ENCODE data around the gene GTF3C4. TPM values are rescaled to one million over a fixed set of nuclear protein-coding genes. Genes with fewer than 3 reads are reported as not detected.
"Not testable (repeated sequence)": the region's sequence is repeated elsewhere in the genome, so short reads cannot be mapped to it uniquely, and the experiment has no call there.

GTF3C4 gene
- polyA plus RNA-seq, 3 donors from 2014 or later, result 2.1 to 4.4 (median 3.3) TPM

DNA sequence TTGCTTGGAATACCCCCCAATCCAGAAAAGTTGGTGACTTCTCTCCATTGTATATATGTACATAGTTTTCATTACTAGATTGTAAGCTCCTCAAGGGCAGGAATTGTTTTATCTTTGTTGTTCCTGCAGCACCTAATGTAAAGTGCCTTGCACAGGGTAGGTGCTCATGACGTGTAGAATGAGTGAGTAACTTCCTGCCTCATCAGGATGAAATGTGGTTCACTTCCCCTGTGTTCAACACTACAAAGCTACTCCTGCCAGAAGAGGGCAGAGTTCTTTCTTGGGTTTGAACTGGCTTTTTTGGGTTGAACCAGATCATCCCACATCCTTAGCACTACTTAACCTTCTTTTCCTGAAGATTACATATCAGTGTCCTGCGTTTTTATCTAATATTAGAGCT lies 23.9 kb downstream of the GTF3C4 start:
- peak in 2 of 3 donors; percentile 8 for DNase-seq
- Mint-ChIP-seq H3K4me3 (no peak overlapping the region), H3K27me3 (ENCODE audit: low read depth in 3 of 3) (peaks cover 0 to 7% (median 5%) of the 10 kb centered on the region in 3 donors), H3K9me3 (peaks cover 4 to 28% (median 22%) of the 10 kb centered on the region in 6 donors), H3K27ac (peak overlapping the region in 1 of 6 donors; percentile 70), H3K36me3 (peaks cover 14 to 27% (median 26%) of the 10 kb centered on the region in 3 donors), H3K4me1 (peaks cover 3 to 7% of the 10 kb centered on the region in 2 donors)

DNA sequence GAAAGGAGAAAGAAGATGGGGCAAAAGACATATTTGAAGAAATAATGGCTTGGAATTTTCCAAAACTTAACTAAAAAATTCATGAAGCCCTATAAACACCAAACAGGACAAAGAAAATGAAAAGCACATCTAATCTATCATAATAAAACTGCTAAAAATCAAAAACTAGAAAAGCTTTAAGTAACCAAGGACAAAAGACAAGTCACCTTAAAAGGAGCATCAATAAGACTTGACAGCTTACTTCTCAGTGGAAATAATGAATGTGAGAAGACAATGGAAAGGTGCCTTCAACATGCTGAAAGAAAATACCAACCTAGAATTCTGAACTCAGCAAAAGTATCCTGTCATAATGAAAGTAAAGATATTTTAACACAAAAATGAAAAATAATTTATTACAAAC lies 27.0 kb downstream of the GTF3C4 start:
- Mint-ChIP-seq H3K4me1 (peaks cover 3 to 7% of the 10 kb centered on the region in 2 donors), H3K9me3 (peaks cover 4 to 28% (median 22%) of the 10 kb centered on the region in 6 donors), H3K27ac (no peak overlapping the region), H3K27me3 (ENCODE audit: low read depth in 3 of 3) (peaks cover 0 to 8% (median 5%) of the 10 kb centered on the region in 3 donors), H3K4me3 (no peak overlapping the region), H3K36me3 (peaks cover 8 to 11% (median 10%) of the 10 kb centered on the region in 3 donors)
- DNase-seq, result no peak

DNA sequence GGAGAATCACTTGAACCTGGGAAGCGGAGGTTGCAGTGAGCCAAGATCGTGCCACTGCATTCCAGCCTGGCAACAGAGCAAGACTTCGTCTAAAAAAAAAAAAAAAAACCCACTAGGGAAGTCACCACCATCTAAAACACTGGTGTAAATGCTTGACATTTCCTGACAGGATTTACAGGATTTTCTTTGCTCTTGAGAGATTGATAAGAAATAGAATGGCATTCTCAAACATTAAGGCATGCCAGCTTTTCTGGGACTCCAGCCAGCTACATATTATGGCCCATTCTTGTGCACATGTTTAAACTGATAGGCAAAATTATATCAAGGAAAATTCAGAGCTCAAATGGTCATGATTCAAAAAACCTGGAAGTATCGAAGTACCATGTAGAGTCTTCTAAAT lies 28.7 kb downstream of the GTF3C4 start:
- H3K27ac Mint-ChIP-seq, result no peak overlapping the region
- no peak for DNase-seq
- peaks cover 0 to 8% (median 5%) of the 10 kb centered on the region in 3 donors for H3K27me3 Mint-ChIP-seq (ENCODE audit: low read depth in 3 of 3)
- peaks cover 8 to 11% (median 10%) of the 10 kb centered on the region in 3 donors for H3K36me3 Mint-ChIP-seq
- peaks cover 3 to 6% of the 10 kb centered on the region in 2 donors for H3K4me1 Mint-ChIP-seq
- H3K4me3 Mint-ChIP-seq, result no peak overlapping the region
- peaks cover 4 to 28% (median 22%) of the 10 kb centered on the region in 6 donors for H3K9me3 Mint-ChIP-seq

DNA sequence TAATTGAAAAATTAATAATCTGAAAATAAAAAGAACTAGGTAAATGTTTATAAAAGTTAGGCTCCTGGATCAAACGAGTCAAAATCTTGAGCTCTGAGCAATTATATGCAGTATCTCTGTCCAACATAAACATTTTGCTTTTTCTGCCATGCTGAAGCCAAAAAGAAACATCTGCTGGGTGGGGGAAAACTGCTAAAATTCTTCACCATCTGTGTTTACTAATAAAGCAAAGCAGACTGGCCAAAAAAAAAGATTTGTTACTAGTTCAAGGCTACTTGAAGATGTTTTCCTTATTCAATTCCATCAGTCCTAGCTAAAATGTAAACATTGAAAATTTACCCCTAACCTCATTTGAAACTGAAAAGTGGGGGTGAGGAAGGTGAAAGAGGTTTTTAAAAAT lies 29.7 kb downstream of the GTF3C4 start:
- Mint-ChIP-seq H3K27me3 (ENCODE audit: low read depth in 3 of 3) (peaks cover 0 to 8% (median 5%) of the 10 kb centered on the region in 3 donors), H3K27ac (no peak overlapping the region), H3K9me3 (peaks cover 1 to 28% (median 22%) of the 10 kb centered on the region in 6 donors), H3K4me1 (no peaks in the 10 kb centered on the region), H3K4me3 (no peak overlapping the region), H3K36me3 (peaks cover 8 to 10% (median 8%) of the 10 kb centered on the region in 3 donors)
- no peak for DNase-seq

DNA sequence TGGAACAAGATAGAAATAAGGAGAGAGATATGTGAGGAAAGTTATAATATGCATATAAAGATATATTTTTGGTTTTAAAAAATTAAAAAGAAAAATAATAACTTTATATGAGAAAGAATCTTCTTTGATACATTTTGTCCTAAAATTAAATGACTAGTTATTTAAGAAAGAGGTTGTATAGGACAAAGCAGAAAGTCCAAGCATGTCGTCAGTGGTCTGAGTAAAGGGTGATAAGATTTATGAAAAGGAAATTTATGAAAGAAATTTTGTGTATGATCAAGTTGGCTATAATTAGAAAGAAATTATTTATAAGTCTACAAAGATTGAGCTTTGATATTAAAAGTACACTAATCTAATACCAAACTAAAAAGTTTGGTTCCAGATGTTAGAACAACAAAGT lies 32.0 kb downstream of the GTF3C4 start:
- Mint-ChIP-seq H3K9me3 (peaks cover 0 to 16% (median 11%) of the 10 kb centered on the region in 6 donors), H3K27ac (no peak overlapping the region), H3K4me3 (no peak overlapping the region), H3K27me3 (ENCODE audit: low read depth in 3 of 3) (peaks cover 0 to 8% (median 3%) of the 10 kb centered on the region in 3 donors), H3K4me1 (no peaks in the 10 kb centered on the region), H3K36me3 (peaks cover 3 to 6% (median 4%) of the 10 kb centered on the region in 3 donors)
- DNase-seq, result no peak

DNA sequence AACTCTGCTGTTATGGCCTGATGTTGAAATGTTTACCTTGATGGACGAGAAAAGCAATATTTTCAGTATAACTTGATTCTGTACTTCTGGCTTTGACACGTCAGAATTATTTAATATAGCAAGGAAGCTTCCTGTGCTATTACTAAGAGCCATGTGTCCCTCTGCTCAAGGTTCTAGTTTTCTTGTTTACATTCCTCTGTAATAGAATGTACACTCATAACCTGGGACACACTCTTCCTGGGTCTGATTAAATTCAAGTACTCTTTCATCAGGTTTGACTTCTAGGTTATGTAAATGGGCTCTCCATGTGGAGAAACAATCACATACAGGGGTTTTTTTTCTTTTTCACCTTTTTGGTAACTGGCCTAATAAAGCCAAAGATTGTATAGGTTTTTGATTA lies 33.1 kb downstream of the GTF3C4 start:
- peaks cover 0 to 5% (median 2%) of the 10 kb centered on the region in 6 donors for H3K9me3 Mint-ChIP-seq
- peaks cover 0 to 6% (median 2%) of the 10 kb centered on the region in 3 donors for H3K27me3 Mint-ChIP-seq (ENCODE audit: low read depth in 3 of 3)
- no peak overlapping the region for H3K27ac Mint-ChIP-seq
- DNase-seq, result no peak
- no peaks in the 10 kb centered on the region for H3K36me3 Mint-ChIP-seq
- no peak overlapping the region for H3K4me3 Mint-ChIP-seq
- no peaks in the 10 kb centered on the region for H3K4me1 Mint-ChIP-seq

DNA sequence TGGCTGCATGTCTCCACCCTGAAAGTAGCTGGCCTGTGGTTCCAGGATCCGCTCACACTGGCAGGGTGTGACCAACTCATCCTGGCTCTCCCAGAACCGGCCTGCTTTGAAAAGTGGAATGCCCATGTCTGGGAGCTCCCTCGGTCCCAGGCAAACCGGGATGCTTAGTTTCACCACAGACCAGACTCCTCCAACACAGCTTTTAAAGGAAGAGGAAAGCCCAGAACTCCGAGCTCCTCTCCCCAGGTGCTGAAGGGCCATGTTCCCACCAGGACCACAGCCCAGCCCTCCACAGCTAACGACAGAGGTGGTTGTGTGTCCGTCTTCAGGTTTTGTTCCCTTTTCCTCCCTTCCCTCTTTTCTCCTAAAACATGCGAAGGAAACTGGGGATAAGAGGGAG lies 38.0 kb downstream of the GTF3C4 start:
- no peak for DNase-seq
- Mint-ChIP-seq H3K4me1 (no peaks in the 10 kb centered on the region), H3K36me3 (no peaks in the 10 kb centered on the region), H3K27me3 (ENCODE audit: low read depth in 3 of 3) (peaks cover 0 to 2% (median 2%) of the 10 kb centered on the region in 3 donors), H3K9me3 (no peaks in the 10 kb centered on the region), H3K4me3 (no peak overlapping the region), H3K27ac (no peak overlapping the region)

DNA sequence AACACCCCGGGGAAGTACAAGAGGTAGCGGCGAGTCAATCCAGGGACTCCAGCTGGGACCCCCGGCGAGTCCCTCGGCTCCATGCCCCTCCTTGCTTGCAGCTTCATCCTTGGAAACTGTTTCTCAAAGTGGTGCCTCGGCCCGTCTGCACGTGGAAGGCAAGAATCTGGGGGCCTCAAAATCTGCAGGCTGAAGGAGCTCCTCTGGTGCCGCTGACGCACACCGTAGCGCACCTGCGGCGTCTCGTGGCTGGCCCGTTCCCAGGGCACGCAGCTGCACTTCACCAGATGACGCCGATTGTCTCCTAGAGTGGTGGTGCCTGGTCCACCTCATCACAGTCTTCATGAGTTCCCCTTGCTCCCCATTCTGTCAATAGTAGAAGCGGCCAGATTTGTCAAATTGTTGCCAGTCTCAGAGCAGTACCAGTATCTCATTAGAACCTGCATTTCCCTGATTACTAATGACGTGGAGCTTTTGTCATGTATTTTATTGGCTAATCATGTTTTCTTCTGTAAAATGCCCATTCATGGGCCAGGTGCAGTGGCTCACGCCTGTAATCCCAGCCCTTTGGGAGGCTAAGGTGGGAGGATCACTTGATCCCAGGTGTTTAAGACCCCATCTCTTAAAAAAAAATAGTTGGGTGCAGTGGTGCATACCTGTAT lies 38.6 kb downstream of the GTF3C4 start:
- Mint-ChIP-seq H3K4me3 (no peak overlapping the region), H3K27me3 (ENCODE audit: low read depth in 3 of 3) (peaks cover 0 to 2% (median 2%) of the 10 kb centered on the region in 3 donors), H3K36me3 (no peaks in the 10 kb centered on the region), H3K27ac (no peak overlapping the region), H3K4me1 (no peaks in the 10 kb centered on the region), H3K9me3 (no peaks in the 10 kb centered on the region)
- DNase-seq, result no peak

DNA sequence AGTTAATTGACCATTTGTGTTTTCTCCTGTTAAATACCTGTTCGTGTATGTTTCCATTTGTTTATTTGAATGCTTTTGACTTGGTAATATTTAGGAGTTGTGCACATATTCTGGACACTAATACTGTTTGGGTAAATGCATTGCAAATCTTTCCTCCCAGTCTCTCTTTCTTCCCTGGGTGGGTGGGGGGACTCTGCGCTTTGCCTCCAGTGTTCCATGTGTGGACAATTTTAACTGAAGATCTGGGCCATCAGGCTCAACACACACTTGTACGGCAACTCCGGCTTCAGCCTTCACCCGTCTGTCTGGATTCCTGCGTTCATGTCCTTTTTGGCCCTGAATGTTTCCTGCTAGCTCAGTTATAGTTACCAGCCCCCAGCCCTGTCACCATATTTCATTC lies 40.1 kb downstream of the GTF3C4 start:
- H3K36me3 Mint-ChIP-seq, result no peaks in the 10 kb centered on the region
- no peak for DNase-seq
- H3K27ac Mint-ChIP-seq, result no peak overlapping the region
- no peaks in the 10 kb centered on the region for H3K9me3 Mint-ChIP-seq
- no peaks in the 10 kb centered on the region for H3K4me1 Mint-ChIP-seq
- peaks cover 0 to 2% (median 2%) of the 10 kb centered on the region in 3 donors for H3K27me3 Mint-ChIP-seq (ENCODE audit: low read depth in 3 of 3)
- no peak overlapping the region for H3K4me3 Mint-ChIP-seq

DNA sequence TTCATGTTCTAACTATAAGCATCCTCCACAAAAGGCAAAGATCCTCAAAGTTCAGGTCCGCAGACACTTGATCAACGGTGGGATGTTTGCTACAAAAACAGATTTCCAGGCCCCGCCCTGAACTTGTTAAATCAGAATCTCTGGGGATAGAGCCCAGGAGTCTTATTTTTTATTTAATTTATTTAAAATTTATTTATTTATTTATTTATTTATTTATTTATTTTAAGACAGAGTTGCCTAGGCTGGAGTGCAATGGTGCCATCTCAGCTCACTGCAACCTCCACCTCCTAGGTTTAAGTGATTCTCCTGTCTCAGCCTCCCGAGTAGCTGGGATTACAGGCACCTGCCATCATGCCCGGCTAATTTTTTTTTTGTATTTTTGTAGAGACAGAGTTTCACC lies 40.9 kb downstream of the GTF3C4 start:
- not testable (repeated sequence) for H3K4me1 Mint-ChIP-seq; H3K36me3 Mint-ChIP-seq; H3K27me3 Mint-ChIP-seq (ENCODE audit: low read depth in 3 of 3); DNase-seq; H3K4me3 Mint-ChIP-seq; H3K27ac Mint-ChIP-seq; H3K9me3 Mint-ChIP-seq

DNA sequence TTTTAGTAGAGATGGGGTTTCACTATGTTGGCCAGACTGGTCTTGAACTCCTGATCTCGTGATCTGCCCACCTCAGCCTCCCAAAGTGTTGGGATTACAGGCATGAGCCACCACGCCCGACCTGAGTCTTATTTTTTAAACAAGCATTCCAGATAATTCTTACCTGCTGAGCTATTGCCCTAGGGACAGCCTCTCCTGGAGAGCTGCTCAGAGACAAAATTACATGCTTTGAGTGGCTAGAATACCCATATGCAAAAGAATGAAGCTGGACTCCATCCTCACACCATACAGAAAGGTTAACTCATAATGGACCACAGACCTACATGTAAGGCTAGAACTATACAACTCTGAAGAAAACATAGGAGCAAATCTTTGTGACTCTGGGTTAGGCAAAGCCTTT lies 41.6 kb downstream of the GTF3C4 start:
- Mint-ChIP-seq H3K4me3 (no peak overlapping the region), H3K27me3 (ENCODE audit: low read depth in 3 of 3) (peaks cover 0 to 1% (median 0%) of the 10 kb centered on the region in 3 donors), H3K36me3 (no peaks in the 10 kb centered on the region), H3K27ac (no peak overlapping the region), H3K4me1 (no peaks in the 10 kb centered on the region), H3K9me3 (no peaks in the 10 kb centered on the region)
- no peak for DNase-seq

DNA sequence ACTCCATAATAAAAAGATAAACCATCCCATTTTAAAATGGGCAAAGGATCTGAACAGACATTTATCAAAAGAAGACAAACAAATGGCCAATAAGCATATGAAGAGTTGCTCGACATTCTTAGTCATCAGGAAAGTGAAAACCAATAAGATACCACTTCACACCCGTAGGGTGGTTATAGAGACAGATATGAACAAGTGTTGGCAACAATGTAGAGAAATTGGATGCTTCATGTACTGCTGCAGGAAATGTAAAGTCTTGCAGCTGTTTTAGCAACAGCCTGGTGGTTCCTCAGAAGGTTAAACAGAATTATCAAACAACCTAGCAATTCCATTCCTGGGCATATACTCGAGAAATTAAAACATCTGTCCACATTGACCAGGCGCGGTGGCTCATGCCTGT lies 42.5 kb downstream of the GTF3C4 start:
- Mint-ChIP-seq H3K4me3 (no peak overlapping the region), H3K9me3 (no peaks in the 10 kb centered on the region), H3K27me3 (ENCODE audit: low read depth in 3 of 3) (peaks cover 0 to 5% (median 0%) of the 10 kb centered on the region in 3 donors), H3K27ac (no peak overlapping the region), H3K4me1 (no peaks in the 10 kb centered on the region), H3K36me3 (no peaks in the 10 kb centered on the region)
- no peak for DNase-seq

DNA sequence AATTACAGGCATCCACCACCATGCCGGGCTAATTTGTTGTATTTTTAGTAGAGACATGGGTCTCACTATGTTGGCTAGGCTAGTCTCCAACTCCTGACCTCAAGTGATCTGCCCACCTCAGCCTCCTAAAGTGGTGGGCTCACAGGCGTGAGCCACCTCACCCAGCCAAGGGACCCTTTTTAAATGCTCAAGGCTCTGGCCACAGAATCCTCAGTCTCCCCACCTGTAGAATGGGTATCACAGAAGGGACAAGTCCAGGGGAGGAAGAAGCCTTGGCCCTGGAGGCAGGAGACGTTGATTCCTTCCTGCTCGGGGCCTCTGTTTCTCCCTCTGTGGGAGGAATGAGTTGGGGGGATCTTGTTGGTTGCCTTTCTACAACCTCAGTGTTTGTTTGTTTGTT lies 45.7 kb downstream of the GTF3C4 start:
- H3K9me3 Mint-ChIP-seq, result no peaks in the 10 kb centered on the region
- H3K27me3 Mint-ChIP-seq (ENCODE audit: low read depth in 3 of 3), result peaks cover 2 to 9% (median 6%) of the 10 kb centered on the region in 3 donors
- no peaks in the 10 kb centered on the region for H3K36me3 Mint-ChIP-seq
- H3K27ac Mint-ChIP-seq, result no peak overlapping the region
- H3K4me1 Mint-ChIP-seq, result no peaks in the 10 kb centered on the region
- no peak for DNase-seq
- no peak overlapping the region for H3K4me3 Mint-ChIP-seq

DNA sequence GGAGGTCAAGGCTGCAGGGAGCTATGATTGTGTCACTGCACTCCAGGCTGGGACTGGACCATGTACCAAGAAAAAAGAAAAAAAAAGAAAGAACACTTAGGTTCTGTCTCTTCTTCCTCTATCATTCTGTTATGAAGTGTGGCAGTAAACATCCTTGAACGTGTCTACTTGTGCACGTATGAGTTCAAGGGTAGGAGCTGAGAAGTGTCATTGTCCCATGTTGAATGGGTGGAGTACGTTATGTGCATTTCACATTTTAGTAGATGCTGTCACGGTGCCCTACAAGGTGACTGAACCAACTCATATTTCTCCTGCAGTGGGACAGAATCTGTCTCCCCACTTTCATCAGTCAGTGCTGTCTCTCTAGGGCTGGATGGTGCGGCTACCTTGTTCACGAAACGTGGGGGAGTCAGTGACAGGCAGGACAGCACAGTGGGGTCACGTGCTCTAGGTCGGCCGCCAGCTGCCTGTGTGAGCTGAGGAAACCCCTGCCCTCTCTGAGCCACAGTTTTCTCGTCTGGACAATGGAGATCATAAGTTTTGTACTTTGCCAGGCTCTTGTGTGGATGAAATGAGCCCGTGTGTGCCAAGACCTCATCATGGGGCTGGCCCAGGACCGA lies 47.2 kb downstream of the GTF3C4 start:
- Mint-ChIP-seq H3K9me3 (no peaks in the 10 kb centered on the region), H3K27ac (no peak overlapping the region), H3K36me3 (no peaks in the 10 kb centered on the region), H3K4me3 (no peak overlapping the region), H3K27me3 (ENCODE audit: low read depth in 3 of 3) (peaks cover 2 to 9% (median 6%) of the 10 kb centered on the region in 3 donors), H3K4me1 (no peaks in the 10 kb centered on the region)
- no peak for DNase-seq
